HCT116 (cell line): Measurements from ENCODE around the gene SLC35E2B. TPM values are rescaled to one million over a fixed set of nuclear protein-coding genes. Genes with fewer than 3 reads are reported as not detected.

Experiments
- ATAC-seq: fragments of 200-7000 bp; cut with Tn5 transposase; 2 replicates; pipeline ENCODE4 v1.9.1; 2020; ENCODE audit warnings: mild to moderate bottlenecking, moderate library complexity
- BruUV-seq: library from RNA; stranded (reverse); fragments of 400-500 nt; replicated peaks from 2 replicates; lab custom pipeline; 2021; lab: Mats Ljungman, UMichigan
- CTCF ChIA-PET: fragments of 300-600 bp; sonication (Branson Sonifier 250); formaldehyde crosslinking; loops from one replicate; lab custom pipeline; 2021; ENCODE audit warnings: antibody characterized with exemption; lab: Charles Lee
- POLR2A ChIA-PET: fragments of 300-600, 350-600 bp; sonication (Branson Sonifier 250); formaldehyde crosslinking; loops from one replicate; lab custom pipeline; 2021; ENCODE audit warnings: antibody characterized with exemption; lab: Charles Lee
- RAD21 ChIA-PET, 2 experiments: fragments of 300-600 bp; sonication (Branson Sonifier 250); formaldehyde crosslinking; loops; one replicate each; lab custom pipeline; 2023; ENCODE audit warnings: low total read pairs in 2 of 2; ENCODE audit not compliant: uncharacterized antibody in 2 of 2, unreplicated experiment in 2 of 2, low non-redundant PET in 1 of 2; lab: Charles Lee
- DNase-seq: peaks from one replicate; pipeline ENCODE4 v3.0.0-alpha.2; 2010; ENCODE audit warnings: low read depth, low spot score
- H2AFZ ChIP-seq: fragments of 200-600 bp; shearing (Covaris generic), sonication (generic); 2 replicates; pipeline ENCODE4 v1.6.1; 2017; ENCODE audit warnings: low read depth, mixed run types, mixed read lengths, antibody characterized with exemption, low read length; ENCODE audit not compliant: poor library complexity, severe bottlenecking
- H3K27ac ChIP-seq: 2 replicates; pipeline ENCODE4 v1.5.1; 2012; ENCODE audit warnings: low read depth, low read length
- H3K27me3 ChIP-seq: fragments of 200-600 bp; sonication (generic); 2 replicates; pipeline ENCODE4 v1.6.1; 2016; ENCODE audit warnings: mixed run types, low read length, mixed read lengths; ENCODE audit not compliant: insufficient read depth
- H3K36me3 ChIP-seq, 2 experiments: fragments of 200-500 bp in 1 of 2; fragments of 200-600 bp in 1 of 2; sonication (Bioruptor generic) in 1 of 2; sonication (generic) in 1 of 2; 2 replicates each; pipeline versions ENCODE4 v1.5.1 to v1.6.1; 2014 to 2016; ENCODE audit warnings: low read length in 2 of 2, inconsistent platforms in 1 of 2, mixed read lengths in 1 of 2, mixed run types in 1 of 2; ENCODE audit not compliant: insufficient read depth in 2 of 2, control insufficient read depth in 1 of 2
- H3K4me1 ChIP-seq, 2 experiments: fragments of 200-600 bp in 1 of 2; sonication (generic) in 1 of 2; 2 replicates each; pipeline versions ENCODE4 v1.5.1 to v1.6.1; 2012 to 2017; ENCODE audit warnings: low read length in 2 of 2, inconsistent platforms in 1 of 2, mild to moderate bottlenecking in 1 of 2, mixed read lengths in 1 of 2, mixed run types in 1 of 2, moderate library complexity in 1 of 2; ENCODE audit not compliant: insufficient read depth in 2 of 2, control insufficient read depth in 1 of 2
- H3K4me2 ChIP-seq: fragments of 200-600 bp; sonication (generic); 2 replicates; pipeline ENCODE4 v1.6.1; 2017; ENCODE audit warnings: mixed run types, low read length, mixed read lengths
- H3K4me3 ChIP-seq, 2 experiments: fragments of 200-600 bp in 1 of 2; sonication (generic) in 1 of 2; replicated peaks in 1 of 2; 2 replicates each; pipeline ENCODE4 v1.5.1; 2011 to 2016; ENCODE audit warnings: low read length in 2 of 2, control low read depth in 1 of 2, low read depth in 1 of 2, mild to moderate bottlenecking in 1 of 2, mixed read lengths in 1 of 2, mixed run types in 1 of 2
- H3K79me2 ChIP-seq: fragments of 200-600 bp; sonication (generic); 2 replicates; pipeline ENCODE4 v1.6.1; 2017; ENCODE audit warnings: mild to moderate bottlenecking, mixed run types, low read length, moderate library complexity, mixed read lengths; ENCODE audit not compliant: insufficient read depth
- H3K9ac ChIP-seq: fragments of 200-600 bp; sonication (generic); 2 replicates; pipeline ENCODE4 v1.6.1; 2016; ENCODE audit warnings: low read length, mixed read lengths
- H3K9me2 ChIP-seq: fragments of 200-600 bp; sonication (generic), shearing (Covaris generic); 2 replicates; pipeline ENCODE4 v1.6.1; 2017; ENCODE audit warnings: mixed run types, mild to moderate bottlenecking, moderate library complexity; ENCODE audit not compliant: insufficient read depth
- H3K9me3 ChIP-seq, 2 experiments: fragments of 200-500 bp in 1 of 2; fragments of 200-600 bp in 1 of 2; sonication (Bioruptor generic) in 1 of 2; sonication (generic) in 1 of 2; 2 replicates each; pipeline ENCODE4 v1.6.1; 2014 to 2017; ENCODE audit warnings: low read length in 2 of 2, mixed read lengths in 2 of 2, inconsistent platforms in 1 of 2, low read depth in 1 of 2, mild to moderate bottlenecking in 1 of 2, mixed run types in 1 of 2, moderate library complexity in 1 of 2; ENCODE audit not compliant: control insufficient read depth in 1 of 2, insufficient read depth in 1 of 2
- H4K20me1 ChIP-seq: fragments of 200-600 bp; sonication (generic), shearing (Covaris generic); 2 replicates; pipeline ENCODE4 v1.6.1; 2017; ENCODE audit warnings: mixed run types, mild to moderate bottlenecking, moderate library complexity; ENCODE audit not compliant: insufficient read depth
- CBX3 ChIP-seq: IDR thresholded peaks from 2 replicates; pipeline ENCODE4 v1.6.1; 2012; ENCODE audit warnings: low read depth
- CEBPB ChIP-seq: IDR thresholded peaks from 2 replicates; pipeline ENCODE4 v1.6.1; 2012; ENCODE audit warnings: low read depth
- EGR1 ChIP-seq: IDR thresholded peaks from 2 replicates; pipeline ENCODE4 v1.6.1; 2012; ENCODE audit warnings: low read depth
- ELF1 ChIP-seq: IDR thresholded peaks from 2 replicates; pipeline ENCODE4 v1.6.1; 2012; ENCODE audit warnings: low read depth, borderline replicate concordance
- FOSL1 ChIP-seq: IDR thresholded peaks from 2 replicates; pipeline ENCODE4 v1.6.1; 2012; ENCODE audit warnings: low read depth
- POLR2A ChIP-seq: IDR thresholded peaks from 2 replicates; pipeline ENCODE4 v1.7.0; 2011; ENCODE audit warnings: borderline replicate concordance; ENCODE audit not compliant: insufficient read depth, insufficient read length; ENCODE audit errors: extremely low read depth
- POLR2AphosphoS5 ChIP-seq: IDR thresholded peaks from 2 replicates; pipeline ENCODE4 v1.6.1; 2011; ENCODE audit warnings: mild to moderate bottlenecking, low read depth, low read length, moderate library complexity
- RAD21 ChIP-seq: IDR thresholded peaks from 2 replicates; pipeline ENCODE4 v1.6.1; 2012; ENCODE audit warnings: low read depth, mild to moderate bottlenecking
- SIN3A ChIP-seq: IDR thresholded peaks from 2 replicates; pipeline ENCODE4 v1.6.1; 2012; ENCODE audit warnings: low read depth
- SP1 ChIP-seq: IDR thresholded peaks from 2 replicates; pipeline ENCODE4 v1.6.1; 2012; ENCODE audit warnings: low read depth
- SRF ChIP-seq: IDR thresholded peaks from 2 replicates; pipeline ENCODE4 v1.6.1; 2012; ENCODE audit warnings: low read depth
- TCF7L2 ChIP-seq: IDR thresholded peaks from 2 replicates; pipeline ENCODE4 v1.7.0; 2011; ENCODE audit warnings: borderline replicate concordance, inconsistent platforms; ENCODE audit not compliant: insufficient read depth, insufficient read length; ENCODE audit errors: extremely low read depth
- YY1 ChIP-seq: IDR thresholded peaks from 2 replicates; pipeline ENCODE4 v1.6.1; 2011; ENCODE audit warnings: low read length, low read depth, moderate library complexity, mild to moderate bottlenecking; ENCODE audit not compliant: insufficient replicate concordance; ENCODE audit errors: extremely low read depth
- ZFX ChIP-seq: fragments of 450-650 bp; IDR thresholded peaks from 2 replicates; pipeline ENCODE4 v1.6.1; 2017
- ZNF274 ChIP-seq: fragments of 200-500 bp; sonication (Bioruptor generic); IDR thresholded peaks from 2 replicates; pipeline ENCODE4 v1.6.1; 2014; ENCODE audit warnings: mild to moderate bottlenecking, low read depth, low read length, inconsistent platforms
- intact Hi-C: fragments of 100-400 bp; cut with micrococcal nuclease; formaldehyde crosslinking; loops from 2 replicates; pipeline ENCODE4 v1.10.0; 2022
- total RNA-seq: library from RNA; stranded (reverse); gene quantifications from one replicate; pipeline ENCODE4 v1.2.1, GENCODE V29; 2021; ENCODE audit not compliant: unreplicated experiment
- TF ChIP-seq, protein P1 (sequence below), 3 experiments: fragments of 200-600 bp in 1 of 3; sonication (generic) in 1 of 3; IDR thresholded peaks in 2 of 3; conservative IDR thresholded peaks in 1 of 3; 2 replicates each; pipeline ENCODE4 v1.5.1; 2012 to 2017; ENCODE audit warnings: low read depth in 2 of 3, low read length in 2 of 3, antibody characterized with exemption in 1 of 3, borderline replicate concordance in 1 of 3, control low read depth in 1 of 3, mild to moderate bottlenecking in 1 of 3, mixed read lengths in 1 of 3, mixed run types in 1 of 3, moderate library complexity in 1 of 3; ENCODE audit not compliant: insufficient read depth in 1 of 3
- TF ChIP-seq, protein P2 (sequence below): IDR thresholded peaks from 2 replicates; pipeline ENCODE4 v1.6.1; 2011; ENCODE audit warnings: mild to moderate bottlenecking, low read length, moderate library complexity; ENCODE audit not compliant: insufficient replicate concordance; ENCODE audit errors: extremely low read depth
- TF ChIP-seq, protein P3 (sequence below): IDR thresholded peaks from 2 replicates; pipeline ENCODE4 v1.6.1; 2012
- TF ChIP-seq, protein P4 (sequence below): IDR thresholded peaks from 2 replicates; pipeline ENCODE4 v1.6.1; 2012; ENCODE audit warnings: low read depth
- TF ChIP-seq, protein P5 (sequence below): IDR thresholded peaks from 2 replicates; pipeline ENCODE4 v1.6.1; 2012

Gene SLC35E2B
- total RNA-seq, 1 experiment from 2014 or later: 30.3 TPM

DNA sequence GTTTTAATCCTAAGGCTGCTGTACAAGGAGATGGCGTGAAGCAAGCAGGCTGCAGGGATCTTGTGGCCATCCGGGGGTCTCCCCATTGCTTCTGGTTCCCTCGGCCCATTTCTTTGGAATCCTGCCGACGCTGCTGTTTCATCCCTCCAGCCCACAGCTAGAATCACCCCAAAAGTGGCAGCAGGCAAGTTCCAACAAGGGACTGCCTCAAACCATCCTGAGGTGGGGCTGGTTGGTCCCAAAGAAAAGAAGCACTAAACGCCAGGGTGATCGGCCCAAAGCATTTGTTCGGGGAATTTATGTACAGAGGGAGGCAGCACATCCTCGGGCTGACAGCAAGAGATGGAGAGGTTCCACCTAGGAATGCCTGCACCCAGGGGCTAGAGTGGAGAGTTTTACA, 81.8 kb downstream of the SLC35E2B start:
- peaks cover 3 to 11% of the 10 kb centered on the region in 2 experiments; a peak in 3 of 4 replicates for H3K4me1 ChIP-seq
- H3K36me3 ChIP-seq: no peaks in the 10 kb centered on the region
- BruUV-seq: no TSS peak
- H3K4me2 ChIP-seq: no peak overlapping the region
- H4K20me1 ChIP-seq: 0 out of 2 replicates have a peak, but pooled peaks cover 3% of the 10 kb centered on the region
- no peak overlapping the region for H2AFZ ChIP-seq
- H3K27me3 ChIP-seq: no peaks in the 10 kb centered on the region
- intact Hi-C loops: loop anchor here (10.0 kb wide), 1 partner anchor 266 kb away; the partner anchor contains the start of gene DVL1
- H3K9me2 ChIP-seq: no peaks in the 10 kb centered on the region
- TF ChIP-seq CEBPB: no peak
- no peak for TF ChIP-seq SP1
- TF ChIP-seq RAD21: no peak
- TF ChIP-seq, protein P1, sequence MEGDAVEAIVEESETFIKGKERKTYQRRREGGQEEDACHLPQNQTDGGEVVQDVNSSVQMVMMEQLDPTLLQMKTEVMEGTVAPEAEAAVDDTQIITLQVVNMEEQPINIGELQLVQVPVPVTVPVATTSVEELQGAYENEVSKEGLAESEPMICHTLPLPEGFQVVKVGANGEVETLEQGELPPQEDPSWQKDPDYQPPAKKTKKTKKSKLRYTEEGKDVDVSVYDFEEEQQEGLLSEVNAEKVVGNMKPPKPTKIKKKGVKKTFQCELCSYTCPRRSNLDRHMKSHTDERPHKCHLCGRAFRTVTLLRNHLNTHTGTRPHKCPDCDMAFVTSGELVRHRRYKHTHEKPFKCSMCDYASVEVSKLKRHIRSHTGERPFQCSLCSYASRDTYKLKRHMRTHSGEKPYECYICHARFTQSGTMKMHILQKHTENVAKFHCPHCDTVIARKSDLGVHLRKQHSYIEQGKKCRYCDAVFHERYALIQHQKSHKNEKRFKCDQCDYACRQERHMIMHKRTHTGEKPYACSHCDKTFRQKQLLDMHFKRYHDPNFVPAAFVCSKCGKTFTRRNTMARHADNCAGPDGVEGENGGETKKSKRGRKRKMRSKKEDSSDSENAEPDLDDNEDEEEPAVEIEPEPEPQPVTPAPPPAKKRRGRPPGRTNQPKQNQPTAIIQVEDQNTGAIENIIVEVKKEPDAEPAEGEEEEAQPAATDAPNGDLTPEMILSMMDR (IDR thresholded peaks at IDR 0.05 in 2 of 3, conservative IDR thresholded peaks at IDR 0.05 in 1 of 3; ENCODE audit: borderline replicate concordance in 1 of 3, insufficient read depth in 1 of 3, low read depth in 2 of 3, low read length in 2 of 3): no peak
- no peak for TF ChIP-seq ZNF274
- TF ChIP-seq, protein P2, sequence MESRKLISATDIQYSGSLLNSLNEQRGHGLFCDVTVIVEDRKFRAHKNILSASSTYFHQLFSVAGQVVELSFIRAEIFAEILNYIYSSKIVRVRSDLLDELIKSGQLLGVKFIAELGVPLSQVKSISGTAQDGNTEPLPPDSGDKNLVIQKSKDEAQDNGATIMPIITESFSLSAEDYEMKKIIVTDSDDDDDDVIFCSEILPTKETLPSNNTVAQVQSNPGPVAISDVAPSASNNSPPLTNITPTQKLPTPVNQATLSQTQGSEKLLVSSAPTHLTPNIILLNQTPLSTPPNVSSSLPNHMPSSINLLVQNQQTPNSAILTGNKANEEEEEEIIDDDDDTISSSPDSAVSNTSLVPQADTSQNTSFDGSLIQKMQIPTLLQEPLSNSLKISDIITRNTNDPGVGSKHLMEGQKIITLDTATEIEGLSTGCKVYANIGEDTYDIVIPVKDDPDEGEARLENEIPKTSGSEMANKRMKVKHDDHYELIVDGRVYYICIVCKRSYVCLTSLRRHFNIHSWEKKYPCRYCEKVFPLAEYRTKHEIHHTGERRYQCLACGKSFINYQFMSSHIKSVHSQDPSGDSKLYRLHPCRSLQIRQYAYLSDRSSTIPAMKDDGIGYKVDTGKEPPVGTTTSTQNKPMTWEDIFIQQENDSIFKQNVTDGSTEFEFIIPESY: no peak
- TF ChIP-seq CBX3: no peak
- TF ChIP-seq TCF7L2: no peak
- TF ChIP-seq ELF1: no peak
- TF ChIP-seq, protein P3, sequence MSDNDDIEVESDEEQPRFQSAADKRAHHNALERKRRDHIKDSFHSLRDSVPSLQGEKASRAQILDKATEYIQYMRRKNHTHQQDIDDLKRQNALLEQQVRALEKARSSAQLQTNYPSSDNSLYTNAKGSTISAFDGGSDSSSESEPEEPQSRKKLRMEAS: no peak
- TF ChIP-seq, protein P4, sequence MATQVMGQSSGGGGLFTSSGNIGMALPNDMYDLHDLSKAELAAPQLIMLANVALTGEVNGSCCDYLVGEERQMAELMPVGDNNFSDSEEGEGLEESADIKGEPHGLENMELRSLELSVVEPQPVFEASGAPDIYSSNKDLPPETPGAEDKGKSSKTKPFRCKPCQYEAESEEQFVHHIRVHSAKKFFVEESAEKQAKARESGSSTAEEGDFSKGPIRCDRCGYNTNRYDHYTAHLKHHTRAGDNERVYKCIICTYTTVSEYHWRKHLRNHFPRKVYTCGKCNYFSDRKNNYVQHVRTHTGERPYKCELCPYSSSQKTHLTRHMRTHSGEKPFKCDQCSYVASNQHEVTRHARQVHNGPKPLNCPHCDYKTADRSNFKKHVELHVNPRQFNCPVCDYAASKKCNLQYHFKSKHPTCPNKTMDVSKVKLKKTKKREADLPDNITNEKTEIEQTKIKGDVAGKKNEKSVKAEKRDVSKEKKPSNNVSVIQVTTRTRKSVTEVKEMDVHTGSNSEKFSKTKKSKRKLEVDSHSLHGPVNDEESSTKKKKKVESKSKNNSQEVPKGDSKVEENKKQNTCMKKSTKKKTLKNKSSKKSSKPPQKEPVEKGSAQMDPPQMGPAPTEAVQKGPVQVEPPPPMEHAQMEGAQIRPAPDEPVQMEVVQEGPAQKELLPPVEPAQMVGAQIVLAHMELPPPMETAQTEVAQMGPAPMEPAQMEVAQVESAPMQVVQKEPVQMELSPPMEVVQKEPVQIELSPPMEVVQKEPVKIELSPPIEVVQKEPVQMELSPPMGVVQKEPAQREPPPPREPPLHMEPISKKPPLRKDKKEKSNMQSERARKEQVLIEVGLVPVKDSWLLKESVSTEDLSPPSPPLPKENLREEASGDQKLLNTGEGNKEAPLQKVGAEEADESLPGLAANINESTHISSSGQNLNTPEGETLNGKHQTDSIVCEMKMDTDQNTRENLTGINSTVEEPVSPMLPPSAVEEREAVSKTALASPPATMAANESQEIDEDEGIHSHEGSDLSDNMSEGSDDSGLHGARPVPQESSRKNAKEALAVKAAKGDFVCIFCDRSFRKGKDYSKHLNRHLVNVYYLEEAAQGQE: no peak
- no peak for TF ChIP-seq SRF
- TF ChIP-seq, protein P5, sequence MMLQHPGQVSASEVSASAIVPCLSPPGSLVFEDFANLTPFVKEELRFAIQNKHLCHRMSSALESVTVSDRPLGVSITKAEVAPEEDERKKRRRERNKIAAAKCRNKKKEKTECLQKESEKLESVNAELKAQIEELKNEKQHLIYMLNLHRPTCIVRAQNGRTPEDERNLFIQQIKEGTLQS: no peak
- no peak for TF ChIP-seq ZFX
- no peak for TF ChIP-seq POLR2AphosphoS5
- TF ChIP-seq SIN3A: no peak
- no peak for TF ChIP-seq YY1
- no peak for TF ChIP-seq POLR2A
- no peak for TF ChIP-seq EGR1
- no peak for TF ChIP-seq FOSL1
- TF ChIP-seq, all 23 proteins: peak for 0
- ChIA-PET POLR2A (no interaction called here), RAD21 (no interaction called here), CTCF (no interaction called here)
- H3K9me3 ChIP-seq: no peaks in the 10 kb centered on the region
- no peak for DNase-seq
- no peak overlapping the region for H3K27ac ChIP-seq
- peaks cover 9% of the 10 kb centered on the region; the same call in 1 of the 2 replicates for H3K79me2 ChIP-seq
- no peak overlapping the region for H3K9ac ChIP-seq
- no peak overlapping the region for H3K4me3 ChIP-seq
- no peak for ATAC-seq
